ENCODE results near the gene MGST2. TPM values are rescaled to one million over a fixed set of nuclear protein-coding genes. Genes with fewer than 3 reads are reported as not detected.

Gene MGST2
- total RNA-seq, 2 donors from 2014 or later = 188 to 215 TPM

DNA sequence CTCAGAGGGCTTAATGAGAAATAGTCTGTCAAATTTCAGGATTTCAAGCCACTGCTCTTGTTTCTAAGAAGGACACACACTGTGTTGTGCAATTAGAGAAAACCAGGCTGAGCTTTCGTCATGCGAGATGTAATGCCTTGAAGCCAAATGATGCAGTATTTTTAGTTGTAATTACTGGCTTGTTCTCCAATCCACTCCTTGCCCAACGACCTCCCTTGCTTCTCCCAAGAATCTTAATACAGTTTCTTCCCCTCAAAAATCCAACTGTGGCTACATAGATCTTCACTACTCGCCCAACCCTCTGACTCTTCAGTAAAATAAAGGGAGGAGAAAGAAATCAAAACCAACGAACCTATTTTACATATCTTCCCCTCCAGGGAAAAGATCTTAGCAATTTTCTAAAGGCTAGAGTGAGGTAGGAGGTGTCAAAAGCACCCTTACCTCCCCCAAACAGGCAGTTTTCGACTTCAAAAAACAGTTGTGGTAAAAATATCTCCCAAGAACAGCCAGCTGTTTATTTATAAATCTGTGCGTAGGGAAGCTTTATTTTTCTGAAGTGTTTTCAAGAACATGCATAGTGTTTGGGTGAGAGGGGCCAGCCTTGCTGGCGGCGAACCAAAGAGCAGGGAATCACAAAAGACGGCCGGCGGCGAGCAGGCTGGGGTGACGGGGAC lies 68.7 kb downstream of the MGST2 start:
- no peaks in the 10 kb centered on the region for H3K9me3 Mint-ChIP-seq
- no peak for TF ChIP-seq CTCF (conservative IDR thresholded peaks at IDR 0.05)
- peak overlapping the region; percentile 32 for H3K4me3 ChIP-seq (ENCODE audit: low read length)
- no peaks in the 10 kb centered on the region for H3K27me3 Mint-ChIP-seq (ENCODE audit: insufficient read depth)
- H3K9ac ChIP-seq (ENCODE audit: extremely low read depth, low read length, poor library complexity, severe bottlenecking) = peak overlapping the region; percentile 78
- peaks cover 46% of the 10 kb centered on the region for H3K4me1 Mint-ChIP-seq
- peak overlapping the region; percentile 57 for H3K4me3 Mint-ChIP-seq
- no peaks in the 10 kb centered on the region for H3K9me3 ChIP-seq (ENCODE audit: control insufficient read depth, low read length)
- no peaks in the 10 kb centered on the region for H3K27me3 ChIP-seq (ENCODE audit: control insufficient read depth, insufficient read depth, low read length, poor library complexity, severe bottlenecking)
- DNase-seq = no peak
- H3K4me1 ChIP-seq (ENCODE audit: control insufficient read depth, insufficient read depth, low read length) = peaks cover 36% of the 10 kb centered on the region
- H3K27ac ChIP-seq (ENCODE audit: low read depth, low read length) = peak overlapping the region; percentile 98
- peaks cover 15% of the 10 kb centered on the region for H3K36me3 ChIP-seq (ENCODE audit: control insufficient read depth, insufficient read depth, low read length)
- H3K27ac Mint-ChIP-seq = peak overlapping the region; percentile 91
- peaks cover 15% of the 10 kb centered on the region for H3K36me3 Mint-ChIP-seq (ENCODE audit: low read depth)
- 15 to 32% methylated on average over 7 to 13 of the region's 14 CpGs for WGBS, 2 experiments (ENCODE audit: insufficient coverage in 1 of 2, insufficient read length in 1 of 2)

DNA sequence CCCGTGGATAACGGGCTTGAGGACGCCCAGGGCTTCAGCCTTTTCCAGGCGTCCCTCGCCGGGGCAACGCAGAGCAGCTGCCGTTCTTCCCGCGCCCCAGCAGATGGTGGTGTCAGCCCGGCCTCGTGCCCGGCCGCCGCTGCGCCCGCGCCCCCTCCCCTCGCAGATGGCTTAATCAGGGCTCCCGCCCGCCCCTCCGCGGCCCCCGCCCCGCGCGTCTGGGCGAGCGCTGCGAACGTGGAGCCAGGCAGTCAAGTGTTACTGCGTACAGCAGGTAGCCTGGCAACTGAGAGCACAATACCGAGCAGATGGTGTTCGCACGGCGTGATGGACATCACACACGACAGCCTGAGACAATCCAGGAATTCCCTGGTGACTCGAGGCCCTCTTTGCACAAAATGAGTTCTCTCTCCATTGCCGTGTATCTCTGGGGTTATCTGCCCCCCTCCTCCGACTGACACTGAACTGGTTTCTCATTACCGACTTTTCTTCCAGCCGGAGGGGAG lies 69.3 kb downstream of the MGST2 start:
- Histone ChIP-seq H3K9ac (ENCODE audit: extremely low read depth, low read length, poor library complexity, severe bottlenecking) (peak overlapping the region; percentile 78), H3K36me3 (ENCODE audit: control insufficient read depth, insufficient read depth, low read length) (peaks cover 9% of the 10 kb centered on the region), H3K4me1 (ENCODE audit: control insufficient read depth, insufficient read depth, low read length) (peaks cover 34% of the 10 kb centered on the region), H3K27ac (ENCODE audit: low read depth, low read length) (peak overlapping the region; percentile 98), H3K4me3 (ENCODE audit: low read length) (peak overlapping the region; percentile 71), H3K27me3 (ENCODE audit: control insufficient read depth, insufficient read depth, low read length, poor library complexity, severe bottlenecking) (no peaks in the 10 kb centered on the region), H3K9me3 (ENCODE audit: control insufficient read depth, low read length) (no peaks in the 10 kb centered on the region)
- no peaks in the 10 kb centered on the region for H3K27me3 Mint-ChIP-seq (ENCODE audit: insufficient read depth)
- WGBS, 2 experiments (ENCODE audit: insufficient coverage in 1 of 2, insufficient read length in 1 of 2) = 0 to 2% methylated on average over 16 to 42 of the region's 42 CpGs
- no peaks in the 10 kb centered on the region for H3K9me3 Mint-ChIP-seq
- H3K4me1 Mint-ChIP-seq = peaks cover 41% of the 10 kb centered on the region
- peaks cover 11% of the 10 kb centered on the region for H3K36me3 Mint-ChIP-seq (ENCODE audit: low read depth)
- peak; percentile 92 for TF ChIP-seq CTCF (conservative IDR thresholded peaks at IDR 0.05)
- peak overlapping the region; percentile 91 for H3K27ac Mint-ChIP-seq
- peak; percentile 95 for DNase-seq
- H3K4me3 Mint-ChIP-seq = peak overlapping the region; percentile 57

- H3K4me1 Mint-ChIP-seq = peaks cover 43% of the 10 kb centered on the region
- peak; percentile 81 for DNase-seq
- peaks cover 7% of the 10 kb centered on the region for H3K36me3 Mint-ChIP-seq (ENCODE audit: low read depth)
- peaks cover 9% of the 10 kb centered on the region for H3K36me3 ChIP-seq (ENCODE audit: control insufficient read depth, insufficient read depth, low read length)
- H3K9me3 Mint-ChIP-seq = no peaks in the 10 kb centered on the region
- H3K4me1 ChIP-seq (ENCODE audit: control insufficient read depth, insufficient read depth, low read length) = peaks cover 34% of the 10 kb centered on the region
- no peaks in the 10 kb centered on the region for H3K27me3 ChIP-seq (ENCODE audit: control insufficient read depth, insufficient read depth, low read length, poor library complexity, severe bottlenecking)
- peak overlapping the region; percentile 98 for H3K27ac ChIP-seq (ENCODE audit: low read depth, low read length)
- H3K4me3 ChIP-seq (ENCODE audit: low read length) = peak overlapping the region; percentile 71
- peak overlapping the region; percentile 57 for H3K4me3 Mint-ChIP-seq
- H3K27ac Mint-ChIP-seq = peak overlapping the region; percentile 91
- no peaks in the 10 kb centered on the region for H3K27me3 Mint-ChIP-seq (ENCODE audit: insufficient read depth)
- peak overlapping the region; percentile 78 for H3K9ac ChIP-seq (ENCODE audit: extremely low read depth, low read length, poor library complexity, severe bottlenecking)
- no peak for TF ChIP-seq CTCF (conservative IDR thresholded peaks at IDR 0.05)
- WGBS, 2 experiments (ENCODE audit: insufficient coverage in 1 of 2, insufficient read length in 1 of 2) = 5 to 16% methylated on average over 13 to 57 of the region's 59 CpGs
- H3K9me3 ChIP-seq (ENCODE audit: control insufficient read depth, low read length) = no peaks in the 10 kb centered on the region
These were observed 70.0 kb downstream of the MGST2 start for GRCh38 chr4:139735381-139736273.

All from endodermal cell (in vitro differentiated cells).